AG09319 (cell line): ENCODE measurements around the gene ANO7.

Experiments used
- DNase-seq: peaks from one replicate; pipeline ENCODE4 v3.0.0-alpha.2; 2010; ENCODE audit warnings: low read depth; ENCODE audit errors: extremely low read depth
- CTCF ChIP-seq: IDR thresholded peaks from 2 replicates; pipeline ENCODE4 v1.5.1; 2011; ENCODE audit warnings: low read depth, mild to moderate bottlenecking, inconsistent platforms, low read length, moderate library complexity

The ANO7 gene

GRCh38 chr2:241211276-241211675, 22.8 kb downstream of the ANO7 start:
- no peak for DNase-seq
- no peak; the same call in 1 of the 2 replicates for TF ChIP-seq CTCF

GRCh38 chr2:241213041-241213440, 24.6 kb downstream of the ANO7 start:
- DNase-seq: no peak
- TF ChIP-seq CTCF: no peak

GRCh38 chr2:241213567-241213966, 25.1 kb downstream of the ANO7 start:
- no peak for TF ChIP-seq CTCF
- DNase-seq: no peak

GRCh38 chr2:241214209-241214608, 25.7 kb downstream of the ANO7 start:
- TF ChIP-seq CTCF: no peak
- DNase-seq: no peak

- TF ChIP-seq CTCF: no peak
- DNase-seq: no peak
Observed at GRCh38 chr2:241214766-241215165, 26.3 kb downstream of the ANO7 start.

- no peak for DNase-seq
- no peak for TF ChIP-seq CTCF
Observed at GRCh38 chr2:241215421-241215820, 26.9 kb downstream of the ANO7 start.

- no peak for TF ChIP-seq CTCF
- DNase-seq: no peak
Observed at GRCh38 chr2:241216211-241216761, 27.8 kb downstream of the ANO7 start.
